ENCODE results near the gene MOXD1.

Gene MOXD1

DNA sequence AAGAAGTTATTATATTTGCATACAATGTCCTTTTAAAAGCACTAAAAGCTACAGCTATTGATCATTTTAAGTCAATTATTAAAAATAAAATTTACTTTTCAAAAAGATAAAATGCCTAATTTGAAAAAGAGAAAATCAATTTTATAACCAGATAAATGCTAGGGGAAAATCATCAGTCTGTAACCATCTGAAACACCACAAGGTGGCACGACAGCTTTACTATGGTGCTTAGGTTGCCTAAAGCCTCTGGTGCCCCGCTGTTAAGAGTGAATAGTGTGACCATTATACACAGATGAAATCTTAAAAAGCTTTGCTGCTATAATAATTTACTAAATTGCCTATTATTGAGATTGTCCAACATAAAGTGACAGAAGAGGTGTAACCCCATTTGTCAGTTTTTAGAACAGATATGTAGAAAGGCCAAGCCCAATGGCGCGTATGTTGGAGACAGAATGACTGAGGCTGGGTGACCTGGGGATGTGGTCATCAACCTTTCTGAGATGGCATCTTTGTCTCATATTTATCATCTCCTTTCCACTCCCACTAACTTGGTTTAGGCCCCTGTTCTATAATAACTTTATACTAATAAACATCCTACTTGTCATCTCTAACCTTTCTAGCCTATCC lies 100.8 kb downstream of the MOXD1 start:
- POLR2A ChIA-PET: no interaction called here
- TF ChIP-seq ZNF560 (tag by site-specific recombination; IDR thresholded peaks at IDR 0.05; ENCODE audit: borderline replicate concordance) (no peak), ZNF660 (tag by site-specific recombination; IDR thresholded peaks at IDR 0.05) (0 out of 2 replicates have a peak, but pooled peaks have one; percentile 50), ZNF654 (tag by site-specific recombination; IDR thresholded peaks at IDR 0.05; ENCODE audit: low read depth) (peak; percentile 59)
- Histone ChIP-seq H3K36me3 (ENCODE audit: control insufficient read depth in 2 of 2, insufficient read depth in 1 of 2, low read length in 2 of 2) (peaks cover 0 to 3% of the 10 kb centered on the region in 2 experiments; a peak in 1 of 3 replicates), H3K27ac (ENCODE audit: extremely low read depth, low read depth, low read length) (no peak overlapping the region), H3K9me3 (ENCODE audit: control insufficient read depth, insufficient read depth, low read depth, low read length) (no peaks in the 10 kb centered on the region), H3K4me1 (ENCODE audit: control insufficient read depth, insufficient read depth, low read length) (no peaks in the 10 kb centered on the region), H3K4me3 (ENCODE audit: low read depth, low read length) (no peak overlapping the region)
- CTCF ChIA-PET: interaction anchor here (0.6 to 20.8 kb wide), 57 partner anchors 8 to 1089 kb away, joined by 3 to 629 read pairs (median 4); partner anchors contain the start of gene SLC18B1

DNA sequence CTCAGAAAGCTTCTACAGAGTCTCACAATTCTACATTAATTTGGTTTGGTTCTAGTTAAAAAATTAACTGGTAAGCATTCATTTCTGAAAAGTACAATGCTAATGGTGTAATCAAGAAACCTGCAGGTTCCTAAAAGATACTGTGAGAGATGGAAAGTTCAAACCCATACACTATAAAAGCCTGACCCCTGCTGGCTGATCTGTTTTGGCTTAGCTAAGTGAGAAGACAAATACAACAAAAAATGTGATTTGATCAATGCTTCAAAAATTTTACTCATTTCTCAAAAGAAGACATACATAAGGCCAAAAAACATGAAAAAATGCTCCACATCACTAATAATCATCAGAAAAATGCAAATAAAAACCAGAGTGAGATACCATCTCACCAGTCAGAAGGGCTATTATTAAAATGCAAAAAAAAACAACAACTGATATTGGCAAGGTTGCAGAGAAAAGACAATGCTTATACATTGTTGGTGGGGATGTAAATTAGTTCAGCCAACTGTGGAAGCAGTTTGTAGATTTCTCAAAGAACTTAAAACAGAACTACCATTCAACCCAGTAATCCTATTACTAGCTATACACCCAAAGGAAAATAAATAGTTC lies 102.8 kb downstream of the MOXD1 start:
- no peak overlapping the region for H3K27ac ChIP-seq (ENCODE audit: extremely low read depth, low read depth, low read length)
- H3K4me3 ChIP-seq (ENCODE audit: low read depth, low read length): no peak overlapping the region
- TF ChIP-seq, protein P1, sequence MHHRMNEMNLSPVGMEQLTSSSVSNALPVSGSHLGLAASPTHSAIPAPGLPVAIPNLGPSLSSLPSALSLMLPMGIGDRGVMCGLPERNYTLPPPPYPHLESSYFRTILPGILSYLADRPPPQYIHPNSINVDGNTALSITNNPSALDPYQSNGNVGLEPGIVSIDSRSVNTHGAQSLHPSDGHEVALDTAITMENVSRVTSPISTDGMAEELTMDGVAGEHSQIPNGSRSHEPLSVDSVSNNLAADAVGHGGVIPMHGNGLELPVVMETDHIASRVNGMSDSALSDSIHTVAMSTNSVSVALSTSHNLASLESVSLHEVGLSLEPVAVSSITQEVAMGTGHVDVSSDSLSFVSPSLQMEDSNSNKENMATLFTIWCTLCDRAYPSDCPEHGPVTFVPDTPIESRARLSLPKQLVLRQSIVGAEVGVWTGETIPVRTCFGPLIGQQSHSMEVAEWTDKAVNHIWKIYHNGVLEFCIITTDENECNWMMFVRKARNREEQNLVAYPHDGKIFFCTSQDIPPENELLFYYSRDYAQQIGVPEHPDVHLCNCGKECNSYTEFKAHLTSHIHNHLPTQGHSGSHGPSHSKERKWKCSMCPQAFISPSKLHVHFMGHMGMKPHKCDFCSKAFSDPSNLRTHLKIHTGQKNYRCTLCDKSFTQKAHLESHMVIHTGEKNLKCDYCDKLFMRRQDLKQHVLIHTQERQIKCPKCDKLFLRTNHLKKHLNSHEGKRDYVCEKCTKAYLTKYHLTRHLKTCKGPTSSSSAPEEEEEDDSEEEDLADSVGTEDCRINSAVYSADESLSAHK (tag by site-specific recombination; IDR thresholded peaks at IDR 0.05): no peak
- TF ChIP-seq ZNF654 (tag by site-specific recombination; IDR thresholded peaks at IDR 0.05; ENCODE audit: low read depth): peak; percentile 41
- no peaks in the 10 kb centered on the region for H3K4me1 ChIP-seq (ENCODE audit: control insufficient read depth, insufficient read depth, low read length)
- H3K9me3 ChIP-seq (ENCODE audit: control insufficient read depth, insufficient read depth, low read depth, low read length): no peaks in the 10 kb centered on the region
- POLR2A ChIA-PET: no interaction called here
- CTCF ChIA-PET: interaction anchor here (0.6 to 20.8 kb wide), 46 partner anchors 16 to 1387 kb away, joined by 3 to 629 read pairs (median 4); no protein-coding TSS in a partner anchor
- H3K36me3 ChIP-seq (ENCODE audit: control insufficient read depth in 2 of 2, insufficient read depth in 1 of 2, low read length in 2 of 2): peaks cover 0 to 3% of the 10 kb centered on the region in 2 experiments; a peak in 1 of 3 replicates

DNA sequence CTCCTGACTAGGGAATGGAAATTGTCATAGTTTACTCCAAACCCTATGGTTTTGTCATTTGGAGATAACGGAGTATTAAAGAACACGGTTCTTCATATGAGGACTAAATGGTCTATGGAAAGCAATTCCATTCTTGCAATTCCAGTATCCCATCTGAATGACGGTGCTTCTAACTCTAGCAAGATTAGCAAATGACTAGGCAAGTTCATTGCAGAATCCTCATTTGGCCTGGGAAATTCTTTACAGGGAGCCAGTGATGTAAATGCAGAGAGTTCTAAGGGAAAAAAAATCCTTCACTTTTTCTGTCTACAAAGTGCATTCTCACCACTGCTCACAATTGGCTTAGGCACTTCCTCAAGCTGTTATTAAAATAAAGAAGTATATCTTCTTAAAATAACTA lies 111.5 kb downstream of the MOXD1 start:
- Histone ChIP-seq H3K9me3 (ENCODE audit: control insufficient read depth, insufficient read depth, low read depth, low read length) (no peaks in the 10 kb centered on the region), H3K36me3 (ENCODE audit: control insufficient read depth in 2 of 2, insufficient read depth in 1 of 2, low read length in 2 of 2) (no peaks in the 10 kb centered on the region), H3K27ac (ENCODE audit: extremely low read depth, low read depth, low read length) (no peak overlapping the region), H3K4me1 (ENCODE audit: control insufficient read depth, insufficient read depth, low read length) (no peaks in the 10 kb centered on the region), H3K4me3 (ENCODE audit: low read depth, low read length) (no peak overlapping the region)
- ChIA-PET POLR2A (no interaction called here), CTCF (interaction anchor here (0.6 to 20.8 kb wide), 7 partner anchors 8 to 375 kb away, joined by 3 to 629 read pairs (median 27); no protein-coding TSS in a partner anchor)
- TF ChIP-seq, protein P2, sequence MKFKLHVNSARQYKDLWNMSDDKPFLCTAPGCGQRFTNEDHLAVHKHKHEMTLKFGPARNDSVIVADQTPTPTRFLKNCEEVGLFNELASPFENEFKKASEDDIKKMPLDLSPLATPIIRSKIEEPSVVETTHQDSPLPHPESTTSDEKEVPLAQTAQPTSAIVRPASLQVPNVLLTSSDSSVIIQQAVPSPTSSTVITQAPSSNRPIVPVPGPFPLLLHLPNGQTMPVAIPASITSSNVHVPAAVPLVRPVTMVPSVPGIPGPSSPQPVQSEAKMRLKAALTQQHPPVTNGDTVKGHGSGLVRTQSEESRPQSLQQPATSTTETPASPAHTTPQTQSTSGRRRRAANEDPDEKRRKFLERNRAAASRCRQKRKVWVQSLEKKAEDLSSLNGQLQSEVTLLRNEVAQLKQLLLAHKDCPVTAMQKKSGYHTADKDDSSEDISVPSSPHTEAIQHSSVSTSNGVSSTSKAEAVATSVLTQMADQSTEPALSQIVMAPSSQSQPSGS (tag by site-specific recombination; IDR thresholded peaks at IDR 0.05; ENCODE audit: low read depth): no peak
- no peak for TF ChIP-seq ZNF792 (tag by site-specific recombination; IDR thresholded peaks at IDR 0.05)
- no peak for TF ChIP-seq HOXA7 (CRISPR knock-in tag; IDR thresholded peaks at IDR 0.05; ENCODE audit: borderline replicate concordance)
- TF ChIP-seq, protein P3, sequence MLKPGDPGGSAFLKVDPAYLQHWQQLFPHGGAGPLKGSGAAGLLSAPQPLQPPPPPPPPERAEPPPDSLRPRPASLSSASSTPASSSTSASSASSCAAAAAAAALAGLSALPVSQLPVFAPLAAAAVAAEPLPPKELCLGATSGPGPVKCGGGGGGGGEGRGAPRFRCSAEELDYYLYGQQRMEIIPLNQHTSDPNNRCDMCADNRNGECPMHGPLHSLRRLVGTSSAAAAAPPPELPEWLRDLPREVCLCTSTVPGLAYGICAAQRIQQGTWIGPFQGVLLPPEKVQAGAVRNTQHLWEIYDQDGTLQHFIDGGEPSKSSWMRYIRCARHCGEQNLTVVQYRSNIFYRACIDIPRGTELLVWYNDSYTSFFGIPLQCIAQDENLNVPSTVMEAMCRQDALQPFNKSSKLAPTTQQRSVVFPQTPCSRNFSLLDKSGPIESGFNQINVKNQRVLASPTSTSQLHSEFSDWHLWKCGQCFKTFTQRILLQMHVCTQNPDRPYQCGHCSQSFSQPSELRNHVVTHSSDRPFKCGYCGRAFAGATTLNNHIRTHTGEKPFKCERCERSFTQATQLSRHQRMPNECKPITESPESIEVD (tag by site-specific recombination; IDR thresholded peaks at IDR 0.05): no peak

DNA sequence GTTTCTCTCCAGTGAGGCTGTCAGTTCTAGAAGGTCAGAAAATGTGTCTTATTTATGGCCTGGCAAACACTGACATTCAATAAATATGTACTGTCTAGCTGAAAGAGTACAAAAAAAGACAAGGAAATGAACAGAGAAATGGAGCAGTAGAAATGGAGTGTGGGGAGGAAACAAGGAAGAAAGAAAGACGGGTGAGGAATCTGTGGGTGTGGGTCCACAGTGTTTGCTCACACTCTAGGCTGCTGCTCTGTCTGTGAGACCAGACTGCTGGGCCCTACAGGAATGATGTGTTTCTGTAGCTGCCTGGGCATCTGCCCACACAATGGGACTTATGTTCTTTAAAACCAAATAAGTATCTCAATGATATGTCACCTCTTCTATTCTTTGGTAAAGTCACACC lies 114.2 kb downstream of the MOXD1 start:
- no peaks in the 10 kb centered on the region for H3K9me3 ChIP-seq (ENCODE audit: control insufficient read depth, insufficient read depth, low read depth, low read length)
- POLR2A ChIA-PET: no interaction called here
- H3K4me1 ChIP-seq (ENCODE audit: control insufficient read depth, insufficient read depth, low read length): no peaks in the 10 kb centered on the region
- TF ChIP-seq, protein P4, sequence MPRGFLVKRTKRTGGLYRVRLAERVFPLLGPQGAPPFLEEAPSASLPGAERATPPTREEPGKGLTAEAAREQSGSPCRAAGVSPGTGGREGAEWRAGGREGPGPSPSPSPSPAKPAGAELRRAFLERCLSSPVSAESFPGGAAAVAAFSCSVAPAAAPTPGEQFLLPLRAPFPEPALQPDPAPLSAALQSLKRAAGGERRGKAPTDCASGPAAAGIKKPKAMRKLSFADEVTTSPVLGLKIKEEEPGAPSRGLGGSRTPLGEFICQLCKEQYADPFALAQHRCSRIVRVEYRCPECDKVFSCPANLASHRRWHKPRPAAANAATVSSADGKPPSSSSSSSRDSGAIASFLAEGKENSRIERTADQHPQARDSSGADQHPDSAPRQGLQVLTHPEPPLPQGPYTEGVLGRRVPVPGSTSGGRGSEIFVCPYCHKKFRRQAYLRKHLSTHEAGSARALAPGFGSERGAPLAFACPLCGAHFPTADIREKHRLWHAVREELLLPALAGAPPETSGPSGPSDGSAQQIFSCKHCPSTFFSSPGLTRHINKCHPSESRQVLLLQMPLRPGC (tag by site-specific recombination; IDR thresholded peaks at IDR 0.05): no peak
- TF ChIP-seq, protein P5, sequence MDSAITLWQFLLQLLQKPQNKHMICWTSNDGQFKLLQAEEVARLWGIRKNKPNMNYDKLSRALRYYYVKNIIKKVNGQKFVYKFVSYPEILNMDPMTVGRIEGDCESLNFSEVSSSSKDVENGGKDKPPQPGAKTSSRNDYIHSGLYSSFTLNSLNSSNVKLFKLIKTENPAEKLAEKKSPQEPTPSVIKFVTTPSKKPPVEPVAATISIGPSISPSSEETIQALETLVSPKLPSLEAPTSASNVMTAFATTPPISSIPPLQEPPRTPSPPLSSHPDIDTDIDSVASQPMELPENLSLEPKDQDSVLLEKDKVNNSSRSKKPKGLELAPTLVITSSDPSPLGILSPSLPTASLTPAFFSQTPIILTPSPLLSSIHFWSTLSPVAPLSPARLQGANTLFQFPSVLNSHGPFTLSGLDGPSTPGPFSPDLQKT (IDR thresholded peaks at IDR 0.05; ENCODE audit: borderline replicate concordance, low read depth, low read length): no peak
- CTCF ChIA-PET: interaction anchor here (0.5 to 18.9 kb wide), 6 partner anchors 11 to 363 kb away, joined by 3 to 629 read pairs (median 18); no protein-coding TSS in a partner anchor
- no peak overlapping the region for H3K4me3 ChIP-seq (ENCODE audit: low read depth, low read length)
- H3K27ac ChIP-seq (ENCODE audit: extremely low read depth, low read depth, low read length): no peak overlapping the region
- no peaks in the 10 kb centered on the region for H3K36me3 ChIP-seq (ENCODE audit: control insufficient read depth in 2 of 2, insufficient read depth in 1 of 2, low read length in 2 of 2)
